SJSA1 (cell line): ENCODE results near the gene KCNT2. TPM values are rescaled to one million over a fixed set of nuclear protein-coding genes. Genes with fewer than 3 reads are reported as not detected.

ENCODE experiments used
- DNase-seq, 2 experiments: peaks; one replicate each; pipeline ENCODE4 v3.0.0-alpha.2; 2015 to 2020; ENCODE audit warnings: low spot score in 2 of 2, low read depth in 1 of 2
- H3K27ac ChIP-seq: fragments of 250-450 bp; sonication (Bioruptor Pico); 2 replicates; pipeline ENCODE4 v1.5.1; 2020; ENCODE audit warnings: mild to moderate bottlenecking, moderate library complexity
- H3K27me3 ChIP-seq: fragments of 250-450 bp; sonication (Bioruptor Pico); replicated peaks from 2 replicates; pipeline ENCODE4 v1.5.1; 2020; ENCODE audit warnings: mild to moderate bottlenecking, moderate library complexity
- H3K36me3 ChIP-seq: fragments of 250-450 bp; sonication (Bioruptor Pico); 2 replicates; pipeline ENCODE4 v1.5.1; 2020; ENCODE audit warnings: mild to moderate bottlenecking
- H3K4me1 ChIP-seq: fragments of 250-450 bp; sonication (Bioruptor Pico); replicated peaks from 2 replicates; pipeline ENCODE4 v1.6.1; 2021; ENCODE audit warnings: mild to moderate bottlenecking
- H3K4me3 ChIP-seq: fragments of 250-450 bp; sonication (Bioruptor Pico); 2 replicates; pipeline ENCODE4 v1.5.1; 2020; ENCODE audit warnings: mild to moderate bottlenecking
- H3K9me3 ChIP-seq: fragments of 250-450 bp; sonication (Bioruptor Pico); replicated peaks from 2 replicates; pipeline ENCODE4 v1.5.1; 2020; ENCODE audit warnings: mild to moderate bottlenecking
- total RNA-seq: library from RNA; depleted of rRNA; stranded (reverse); fragments of >200 nt; shearing (Covaris generic); gene quantifications from 2 replicates; pipeline ENCODE4 v1.2.3, GENCODE V29; 2014

KCNT2 gene
- total RNA-seq, 1 experiment from 2014 or later: 0.05 TPM

GRCh38 chr1:196563768-196564167 lies 44.5 kb downstream of the KCNT2 start:
- H3K27ac ChIP-seq: no peak overlapping the region
- H3K36me3 ChIP-seq: no peaks in the 10 kb centered on the region
- H3K4me1 ChIP-seq: no peaks in the 10 kb centered on the region
- H3K27me3 ChIP-seq: no peaks in the 10 kb centered on the region
- DNase-seq: no peak
- H3K9me3 ChIP-seq: no peaks in the 10 kb centered on the region; the same call in 1 of the 2 replicates
- no peak overlapping the region for H3K4me3 ChIP-seq

GRCh38 chr1:196559314-196559713 lies 48.9 kb downstream of the KCNT2 start:
- Histone ChIP-seq H3K4me3 (no peak overlapping the region), H3K9me3 (no peaks in the 10 kb centered on the region; the same call in 1 of the 2 replicates), H3K4me1 (no peaks in the 10 kb centered on the region), H3K36me3 (no peaks in the 10 kb centered on the region), H3K27ac (no peak overlapping the region), H3K27me3 (no peaks in the 10 kb centered on the region)
- no peak for DNase-seq

- Histone ChIP-seq H3K27ac (no peak overlapping the region), H3K4me1 (no peaks in the 10 kb centered on the region), H3K36me3 (no peaks in the 10 kb centered on the region), H3K9me3 (no peaks in the 10 kb centered on the region), H3K4me3 (peak overlapping the region; percentile 22), H3K27me3 (no peaks in the 10 kb centered on the region)
- DNase-seq: peak in 1 of 2 experiments; percentile 35
Observed at GRCh38 chr1:196558411-196558810, 49.8 kb downstream of the KCNT2 start.

DNA sequence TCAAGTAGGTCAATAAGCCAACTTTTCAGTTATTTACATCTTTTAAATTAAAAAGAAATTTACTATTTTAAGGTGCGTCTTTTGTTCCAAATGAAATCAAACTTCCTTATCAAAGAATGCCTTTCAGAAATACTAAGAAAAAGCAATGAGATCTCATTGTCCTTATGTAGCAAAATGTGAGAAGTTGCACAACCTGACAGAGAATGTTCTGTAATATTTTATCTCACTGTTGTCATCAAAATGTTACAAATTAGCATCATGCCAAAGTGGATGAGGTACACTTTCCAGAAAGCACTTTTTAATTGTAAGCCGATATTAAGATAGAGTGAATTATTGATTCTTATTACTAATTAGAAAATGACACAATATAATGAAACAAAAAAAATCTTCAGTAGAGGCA lies 50.4 kb downstream of the KCNT2 start:
- H3K4me1 ChIP-seq: no peaks in the 10 kb centered on the region
- H3K27ac ChIP-seq: no peak overlapping the region
- no peaks in the 10 kb centered on the region for H3K36me3 ChIP-seq
- no peak overlapping the region for H3K4me3 ChIP-seq
- no peak for DNase-seq
- no peaks in the 10 kb centered on the region for H3K27me3 ChIP-seq
- H3K9me3 ChIP-seq: no peaks in the 10 kb centered on the region

DNA sequence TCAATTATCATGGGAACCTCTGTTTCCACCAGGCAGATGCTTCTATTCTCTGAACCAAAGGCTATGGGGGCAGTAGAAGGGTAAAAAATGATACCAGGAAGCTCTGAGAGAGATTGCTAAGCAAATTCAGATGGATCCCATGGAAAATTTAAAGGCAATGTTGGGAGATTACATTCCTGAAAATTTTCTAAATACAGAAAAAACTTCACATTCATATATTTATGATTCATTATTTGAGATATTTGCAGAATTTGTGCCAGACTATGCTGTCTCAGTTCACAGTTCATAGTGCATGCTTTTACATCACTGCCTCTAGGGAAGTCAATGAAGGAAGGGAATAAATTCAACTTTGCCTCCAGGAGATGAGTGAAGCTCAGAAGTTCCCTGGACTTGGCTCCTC lies 57.5 kb downstream of the KCNT2 start:
- Histone ChIP-seq H3K27ac (no peak overlapping the region), H3K27me3 (no peaks in the 10 kb centered on the region), H3K4me1 (no peaks in the 10 kb centered on the region)

DNA sequence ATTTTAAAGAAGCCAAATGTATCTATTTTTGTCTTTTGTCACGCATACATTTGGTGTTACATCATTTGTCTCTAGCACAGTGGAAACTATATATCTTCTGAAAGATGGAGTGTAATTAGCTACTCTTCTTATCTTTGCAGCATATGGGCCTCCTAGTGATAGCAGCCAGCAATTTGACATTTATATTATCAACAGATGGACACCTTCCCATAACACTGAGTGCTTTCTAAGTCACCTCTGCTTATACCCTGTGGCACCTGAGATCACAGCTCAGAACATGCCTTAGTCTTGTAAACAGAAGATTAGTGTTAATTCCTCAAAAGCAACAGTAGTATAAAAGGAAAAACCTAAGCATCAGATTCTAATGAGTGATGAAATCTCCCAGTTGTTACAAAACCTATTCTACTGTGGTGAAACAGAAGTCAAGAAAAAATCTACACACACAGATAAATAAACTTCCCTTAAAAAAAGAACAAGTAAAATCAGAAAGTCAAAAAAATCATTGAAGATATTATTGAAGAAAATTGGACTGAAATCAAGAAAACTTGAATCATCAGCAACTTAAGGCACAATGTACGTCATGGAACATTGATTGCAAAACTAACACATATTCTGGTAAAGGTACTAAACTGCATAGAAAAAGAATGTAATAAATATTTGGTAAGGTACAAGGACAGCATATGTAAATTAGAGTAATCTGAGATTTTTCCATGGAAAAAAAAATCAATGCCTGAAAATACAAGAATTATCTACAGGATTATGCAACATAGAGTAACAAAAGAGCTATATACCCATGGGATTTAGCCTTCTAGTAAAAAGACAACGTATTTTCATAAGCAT lies 61.7 kb downstream of the KCNT2 start:
- Histone ChIP-seq H3K9me3 (no peaks in the 10 kb centered on the region), H3K4me1 (no peaks in the 10 kb centered on the region), H3K36me3 (no peaks in the 10 kb centered on the region), H3K27me3 (no peaks in the 10 kb centered on the region), H3K4me3 (no peak overlapping the region), H3K27ac (no peak overlapping the region)
- DNase-seq: no peak

More for the DNA sequence above, 57.5 kb downstream of the KCNT2 start:
- H3K36me3 ChIP-seq: no peaks in the 10 kb centered on the region
- no peak overlapping the region for H3K4me3 ChIP-seq
- DNase-seq: no peak
- no peaks in the 10 kb centered on the region for H3K9me3 ChIP-seq

DNA sequence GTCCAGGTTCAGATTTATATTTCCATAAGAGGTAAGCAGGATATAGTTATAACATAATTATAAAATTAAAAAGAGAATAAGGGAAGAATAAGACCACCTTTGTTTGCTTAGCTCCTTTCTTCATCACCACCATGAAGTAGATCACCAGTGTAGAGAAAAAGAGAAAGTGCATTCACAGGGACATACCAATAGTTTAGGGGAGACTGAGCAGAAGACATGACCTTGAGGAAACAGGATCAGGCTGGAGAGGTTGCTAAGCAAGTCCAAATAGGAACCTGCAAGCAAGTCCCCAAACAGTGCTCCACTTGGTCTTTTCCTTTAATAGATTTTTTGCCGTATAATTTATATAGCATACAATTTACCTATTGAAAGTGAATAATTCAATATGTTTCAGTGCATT lies 63.0 kb downstream of the KCNT2 start:
- DNase-seq: no peak
- Histone ChIP-seq H3K27ac (no peak overlapping the region), H3K4me3 (no peak overlapping the region), H3K36me3 (no peaks in the 10 kb centered on the region), H3K4me1 (no peaks in the 10 kb centered on the region), H3K9me3 (no peaks in the 10 kb centered on the region), H3K27me3 (no peaks in the 10 kb centered on the region)

DNA sequence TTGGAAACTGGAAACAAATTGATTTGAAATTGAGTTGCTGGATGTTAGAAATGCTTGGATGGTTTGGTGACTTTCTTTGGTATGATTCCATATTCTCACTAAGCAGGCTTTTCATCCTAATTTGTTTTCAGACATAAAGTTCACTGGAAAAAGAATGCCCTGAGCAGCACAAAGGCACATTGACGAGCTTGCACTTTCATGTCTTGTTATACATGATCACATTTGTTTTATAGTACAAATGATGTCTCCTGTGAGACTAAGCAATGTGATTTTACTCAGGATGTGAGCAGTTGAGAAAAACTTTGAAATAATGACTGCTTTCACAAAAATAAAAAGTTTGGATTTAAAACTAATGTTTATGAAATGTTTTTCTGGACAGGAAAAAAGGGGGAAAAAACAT lies 63.6 kb downstream of the KCNT2 start:
- Histone ChIP-seq H3K9me3 (no peaks in the 10 kb centered on the region), H3K36me3 (no peaks in the 10 kb centered on the region), H3K27ac (no peak overlapping the region), H3K27me3 (no peaks in the 10 kb centered on the region), H3K4me1 (no peaks in the 10 kb centered on the region), H3K4me3 (no peak overlapping the region)
- DNase-seq: no peak

GRCh38 chr1:196543833-196544232 lies 64.4 kb downstream of the KCNT2 start:
- H3K4me1 ChIP-seq: no peaks in the 10 kb centered on the region
- no peak overlapping the region for H3K4me3 ChIP-seq
- no peaks in the 10 kb centered on the region for H3K27me3 ChIP-seq
- H3K36me3 ChIP-seq: no peaks in the 10 kb centered on the region
- DNase-seq: no peak
- H3K27ac ChIP-seq: no peak overlapping the region
- H3K9me3 ChIP-seq: no peaks in the 10 kb centered on the region

- DNase-seq: no peak
- no peaks in the 10 kb centered on the region for H3K4me1 ChIP-seq
- no peak overlapping the region for H3K27ac ChIP-seq
- H3K9me3 ChIP-seq: peaks cover 5% of the 10 kb centered on the region; the same call in 1 of the 2 replicates
- H3K36me3 ChIP-seq: no peaks in the 10 kb centered on the region
- no peaks in the 10 kb centered on the region for H3K27me3 ChIP-seq
- no peak overlapping the region for H3K4me3 ChIP-seq
Observed at GRCh38 chr1:196538473-196538872, 69.8 kb downstream of the KCNT2 start.

DNA sequence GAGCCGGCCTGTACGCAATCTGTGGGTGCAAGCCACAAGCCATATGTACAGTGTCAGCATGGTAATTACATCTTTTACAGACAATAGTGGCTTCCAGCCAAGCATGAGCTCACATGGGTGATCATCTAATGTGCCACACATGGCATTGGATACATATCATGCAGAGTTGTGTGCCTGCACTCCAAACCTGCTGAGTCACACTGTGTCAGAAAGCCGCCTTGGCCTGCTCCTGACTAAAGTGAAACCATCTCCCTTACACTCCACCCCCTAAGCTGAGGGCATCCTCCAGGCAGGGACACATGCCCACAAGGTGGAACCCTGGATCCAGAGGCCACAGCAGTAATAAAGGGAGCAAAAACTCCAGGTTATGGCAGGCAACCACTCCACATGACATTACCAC lies 72.5 kb downstream of the KCNT2 start:
- Histone ChIP-seq H3K4me3 (no peak overlapping the region), H3K36me3 (no peaks in the 10 kb centered on the region), H3K27me3 (no peaks in the 10 kb centered on the region), H3K9me3 (peaks cover 5% of the 10 kb centered on the region; the same call in 1 of the 2 replicates), H3K4me1 (no peaks in the 10 kb centered on the region), H3K27ac (no peak overlapping the region)
- no peak for DNase-seq

DNA sequence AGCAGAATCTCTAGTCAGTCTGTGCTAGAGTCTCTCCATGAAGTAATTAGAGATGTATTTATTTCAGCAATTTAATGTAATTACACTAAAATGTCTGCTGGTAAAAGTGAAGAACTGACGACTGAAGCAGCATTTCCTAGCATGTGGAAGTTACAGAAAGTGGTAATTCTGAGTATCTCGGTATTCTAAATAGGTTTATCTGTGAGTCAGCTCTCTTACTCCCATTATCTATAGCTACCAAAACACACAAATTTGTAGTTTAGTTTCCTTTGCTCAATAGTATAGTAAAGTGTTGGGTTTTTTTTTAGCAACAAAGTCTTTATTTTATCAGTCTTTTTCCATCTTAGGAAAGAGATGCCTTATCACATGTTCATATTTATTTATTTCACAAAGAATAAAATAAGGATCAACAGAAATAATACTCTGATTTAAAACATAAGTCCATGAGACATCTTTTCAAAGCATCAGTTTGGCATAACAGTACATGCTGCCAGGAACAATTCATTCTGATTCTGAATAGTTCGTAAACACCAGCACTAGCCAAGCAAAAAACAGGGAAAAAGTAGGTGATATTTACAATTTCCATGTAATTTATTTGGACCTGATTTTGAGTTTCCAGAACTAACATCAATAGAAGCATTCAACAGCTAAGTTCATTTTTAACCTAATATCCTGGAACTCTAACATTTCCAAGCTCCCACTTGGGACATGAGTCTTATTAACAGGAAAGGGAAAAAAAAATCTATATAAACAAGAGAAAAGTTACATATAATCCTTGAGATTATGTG lies 76.3 kb downstream of the KCNT2 start:
- Histone ChIP-seq H3K4me1 (no peaks in the 10 kb centered on the region), H3K4me3 (no peak overlapping the region), H3K36me3 (no peaks in the 10 kb centered on the region), H3K9me3 (peaks cover 5% of the 10 kb centered on the region; the same call in 1 of the 2 replicates), H3K27me3 (no peaks in the 10 kb centered on the region), H3K27ac (no peak overlapping the region)
- no peak for DNase-seq

DNA sequence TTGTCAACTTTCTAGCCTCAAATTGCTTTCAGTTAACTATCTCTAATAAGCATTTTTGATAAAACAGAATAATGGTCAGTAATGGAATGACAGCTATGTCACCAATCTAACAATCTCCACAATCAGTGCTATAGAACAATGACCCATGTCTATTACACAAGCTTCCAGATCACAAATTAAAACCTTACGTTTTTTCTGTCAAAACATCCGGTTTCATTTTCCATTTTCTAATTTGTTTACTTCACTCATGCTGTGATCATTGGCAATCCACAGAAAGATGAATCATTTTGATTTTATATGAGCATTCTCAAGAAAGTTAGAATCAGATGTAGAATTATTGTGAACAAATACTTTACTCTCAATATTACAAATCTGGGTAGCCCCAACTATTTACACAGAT lies 80.3 kb downstream of the KCNT2 start:
- H3K27me3 ChIP-seq: no peaks in the 10 kb centered on the region
- DNase-seq: no peak
- H3K4me1 ChIP-seq: no peaks in the 10 kb centered on the region
- no peaks in the 10 kb centered on the region for H3K36me3 ChIP-seq
- no peaks in the 10 kb centered on the region for H3K9me3 ChIP-seq
- no peak overlapping the region for H3K4me3 ChIP-seq
- H3K27ac ChIP-seq: no peak overlapping the region
